Loucy (cell line): ENCODE measurements around the gene HOXA3.

Experiments
- H2AFZ ChIP-seq: fragments of 200-600 bp; sonication (generic); 2 replicates; pipeline ENCODE4 v1.6.0; 2016; ENCODE audit warnings: antibody characterized with exemption, mild to moderate bottlenecking, low read length, moderate library complexity
- H3F3A ChIP-seq: fragments of 200-600 bp; 2 replicates; pipeline ENCODE4 v1.6.0; 2016; ENCODE audit warnings: antibody characterized with exemption, low read depth, mild to moderate bottlenecking
- H3K27me3 ChIP-seq: fragments of 200-600 bp; sonication (generic); 2 replicates; pipeline ENCODE4 v1.6.1; 2014; ENCODE audit warnings: low read length, mild to moderate bottlenecking; ENCODE audit not compliant: insufficient read depth, poor library complexity, severe bottlenecking
- H3K36me3 ChIP-seq: fragments of 200-600 bp; sonication (generic); 2 replicates; pipeline ENCODE4 v1.6.1; 2016; ENCODE audit warnings: low read length; ENCODE audit not compliant: insufficient read depth
- H3K4me1 ChIP-seq: fragments of 200-600 bp; sonication (generic); 2 replicates; pipeline ENCODE4 v1.5.1; 2014; ENCODE audit warnings: low read length, mild to moderate bottlenecking; ENCODE audit not compliant: insufficient read depth, poor library complexity, severe bottlenecking
- H3K4me2 ChIP-seq: fragments of 200-600 bp; sonication (generic); 2 replicates; pipeline ENCODE4 v1.6.0; 2014; ENCODE audit warnings: antibody characterized with exemption, low read length, low read depth, mild to moderate bottlenecking; ENCODE audit not compliant: poor library complexity, severe bottlenecking
- H3K4me3 ChIP-seq: fragments of 200-600 bp; sonication (generic); 2 replicates; pipeline ENCODE4 v1.5.1; 2014; ENCODE audit warnings: low read length, mild to moderate bottlenecking, mixed read lengths; ENCODE audit not compliant: poor library complexity, severe bottlenecking
- H3K79me2 ChIP-seq: fragments of 200-600 bp; sonication (generic); 2 replicates; pipeline ENCODE4 v1.6.1; 2014; ENCODE audit warnings: low read length; ENCODE audit not compliant: insufficient read depth
- H3K9ac ChIP-seq: fragments of 200-600 bp; sonication (generic); 2 replicates; pipeline ENCODE4 v1.6.0; 2014; ENCODE audit warnings: mild to moderate bottlenecking, low read depth, low read length, moderate library complexity; ENCODE audit not compliant: poor library complexity, severe bottlenecking
- H3K9me2 ChIP-seq: fragments of 200-600 bp; sonication (generic); replicated peaks from 2 replicates; pipeline ENCODE4 v1.6.1; 2016; ENCODE audit warnings: low read depth, low read length, mixed read lengths
- H3K9me3 ChIP-seq: fragments of 200-600 bp; sonication (generic); 2 replicates; pipeline ENCODE4 v1.6.1; 2014; ENCODE audit warnings: mild to moderate bottlenecking, antibody characterized with exemption, low read length, low read depth; ENCODE audit not compliant: insufficient read depth
- H4K20me1 ChIP-seq: fragments of 200-600 bp; sonication (generic); 2 replicates; pipeline ENCODE4 v1.6.0; 2014; ENCODE audit warnings: antibody characterized with exemption, low read length, mild to moderate bottlenecking; ENCODE audit not compliant: insufficient read depth, poor library complexity, severe bottlenecking
- CTCF ChIP-seq: fragments of 200-600 bp; sonication (generic); conservative IDR thresholded peaks from 2 replicates; pipeline ENCODE4 v1.5.1; 2014; ENCODE audit warnings: mild to moderate bottlenecking, antibody characterized with exemption, low read length
- EZH2phosphoT487 ChIP-seq: fragments of 200-600 bp; IDR thresholded peaks from 2 replicates; pipeline ENCODE4 v1.6.1; 2018; ENCODE audit warnings: antibody characterized with exemption, mild to moderate bottlenecking, moderate library complexity, borderline replicate concordance

HOXA3 gene

GRCh38 chr7:27083646-27084045 is 68.7 kb downstream of the HOXA3 start:
- TF ChIP-seq CTCF (no peak), EZH2phosphoT487 (no peak)
- Histone ChIP-seq H3K27me3 (no peaks in the 10 kb centered on the region), H3K9me3 (no peaks in the 10 kb centered on the region), H3K4me2 (no peak overlapping the region), H3K36me3 (no peaks in the 10 kb centered on the region), H3K79me2 (no peaks in the 10 kb centered on the region), H4K20me1 (no peaks in the 10 kb centered on the region), H3K9ac (no peak overlapping the region), H3F3A (no peaks in the 10 kb centered on the region), H3K4me1 (peaks cover 4% of the 10 kb centered on the region), H3K9me2 (no peaks in the 10 kb centered on the region), H2AFZ (no peak overlapping the region), H3K4me3 (no peak overlapping the region)

GRCh38 chr7:27082171-27082570 is 70.2 kb downstream of the HOXA3 start:
- Histone ChIP-seq H3K9me2 (no peaks in the 10 kb centered on the region), H3K36me3 (no peaks in the 10 kb centered on the region)

GRCh38 chr7:27080844-27081436 is 71.4 kb downstream of the HOXA3 start:
- H4K20me1 ChIP-seq, result no peaks in the 10 kb centered on the region
- H2AFZ ChIP-seq, result no peak overlapping the region
- no peak overlapping the region for H3K9ac ChIP-seq
- no peaks in the 10 kb centered on the region for H3F3A ChIP-seq
- H3K9me3 ChIP-seq, result no peaks in the 10 kb centered on the region
- no peak overlapping the region for H3K4me2 ChIP-seq
- no peak overlapping the region for H3K4me3 ChIP-seq
- H3K4me1 ChIP-seq, result peaks cover 4% of the 10 kb centered on the region
- no peaks in the 10 kb centered on the region for H3K36me3 ChIP-seq
- no peaks in the 10 kb centered on the region for H3K27me3 ChIP-seq
- H3K79me2 ChIP-seq, result no peaks in the 10 kb centered on the region
- TF ChIP-seq CTCF, result no peak
- TF ChIP-seq EZH2phosphoT487, result no peak
- H3K9me2 ChIP-seq, result no peaks in the 10 kb centered on the region

More at GRCh38 chr7:27082171-27082570, 70.2 kb downstream of the HOXA3 start:
- Histone ChIP-seq H3K9ac (no peak overlapping the region), H3K9me3 (no peaks in the 10 kb centered on the region), H2AFZ (no peak overlapping the region), H3K79me2 (no peaks in the 10 kb centered on the region), H4K20me1 (no peaks in the 10 kb centered on the region), H3K4me3 (no peak overlapping the region), H3K4me1 (peaks cover 4% of the 10 kb centered on the region), H3K4me2 (no peak overlapping the region), H3F3A (no peaks in the 10 kb centered on the region), H3K27me3 (no peaks in the 10 kb centered on the region)
- TF ChIP-seq EZH2phosphoT487 (no peak), CTCF (no peak)
